Skin epidermis (tissue), 12 donors: ENCODE measurements around the gene ITIH1.

Experiments
- H3K27ac ChIP-seq, 21 experiments: fragments of 200-600 bp; sonication (generic) in 11 of 21; one replicate each; pipeline ENCODE4 v1.5.0; 2020; ENCODE audit warnings: mild to moderate bottlenecking in 3 of 21, inconsistent platforms in 2 of 21, moderate library complexity in 2 of 21
- H3K4me3 ChIP-seq, 7 experiments: fragments of 200-600 bp; sonication (generic) in 2 of 7; one replicate each; pipeline ENCODE4 v1.5.0; 2020; ENCODE audit warnings: inconsistent platforms in 2 of 7, mild to moderate bottlenecking in 2 of 7, moderate library complexity in 1 of 7

The ITIH1 gene

DNA sequence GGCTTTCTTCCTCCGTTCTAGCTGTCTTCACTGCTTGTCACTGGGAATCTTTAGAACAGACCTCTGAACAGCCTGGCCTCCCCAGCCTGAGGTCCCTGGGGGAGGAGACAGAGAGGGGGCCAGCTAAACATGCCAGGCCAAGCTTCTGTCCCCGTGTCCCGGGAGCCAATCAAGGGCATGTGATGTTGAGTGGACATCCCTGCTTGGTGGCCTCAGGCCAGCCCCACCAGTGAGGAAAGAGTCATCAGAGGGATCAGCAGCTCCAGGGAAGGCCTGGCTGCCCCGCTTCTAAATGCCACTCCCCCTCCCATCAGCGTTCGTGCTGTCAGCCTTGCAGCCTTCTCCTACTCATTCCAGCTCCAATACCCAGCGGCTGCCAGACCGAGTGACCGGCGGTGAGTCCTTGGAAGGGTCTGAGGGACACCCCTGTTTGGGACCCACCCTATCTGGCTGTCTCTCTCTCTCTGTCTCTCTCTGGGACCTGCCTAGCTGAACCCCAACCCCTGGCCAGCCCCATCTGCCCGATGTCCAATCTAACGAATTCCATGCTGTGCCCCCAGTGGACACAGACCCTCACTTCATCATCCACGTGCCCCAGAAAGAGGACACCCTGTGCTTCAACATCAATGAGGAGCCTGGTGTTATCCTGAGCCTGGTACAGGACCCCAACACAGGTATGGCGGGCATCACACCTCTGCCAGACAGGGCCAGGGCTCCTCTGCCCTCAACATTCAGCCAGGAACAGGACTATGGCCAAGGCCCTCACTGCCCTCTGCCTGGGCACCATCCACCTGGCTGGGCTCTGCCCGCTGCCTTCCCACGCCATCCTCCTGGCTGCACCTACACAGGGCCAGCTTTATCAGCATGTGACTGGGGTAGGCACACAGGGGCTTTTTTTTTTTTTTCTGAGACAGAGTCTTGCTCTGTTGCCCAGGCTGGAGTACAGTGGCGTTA is 10.6 kb downstream of the ITIH1 start:
- H3K4me3 ChIP-seq, result no peak overlapping the region
- no peak overlapping the region for H3K27ac ChIP-seq

DNA sequence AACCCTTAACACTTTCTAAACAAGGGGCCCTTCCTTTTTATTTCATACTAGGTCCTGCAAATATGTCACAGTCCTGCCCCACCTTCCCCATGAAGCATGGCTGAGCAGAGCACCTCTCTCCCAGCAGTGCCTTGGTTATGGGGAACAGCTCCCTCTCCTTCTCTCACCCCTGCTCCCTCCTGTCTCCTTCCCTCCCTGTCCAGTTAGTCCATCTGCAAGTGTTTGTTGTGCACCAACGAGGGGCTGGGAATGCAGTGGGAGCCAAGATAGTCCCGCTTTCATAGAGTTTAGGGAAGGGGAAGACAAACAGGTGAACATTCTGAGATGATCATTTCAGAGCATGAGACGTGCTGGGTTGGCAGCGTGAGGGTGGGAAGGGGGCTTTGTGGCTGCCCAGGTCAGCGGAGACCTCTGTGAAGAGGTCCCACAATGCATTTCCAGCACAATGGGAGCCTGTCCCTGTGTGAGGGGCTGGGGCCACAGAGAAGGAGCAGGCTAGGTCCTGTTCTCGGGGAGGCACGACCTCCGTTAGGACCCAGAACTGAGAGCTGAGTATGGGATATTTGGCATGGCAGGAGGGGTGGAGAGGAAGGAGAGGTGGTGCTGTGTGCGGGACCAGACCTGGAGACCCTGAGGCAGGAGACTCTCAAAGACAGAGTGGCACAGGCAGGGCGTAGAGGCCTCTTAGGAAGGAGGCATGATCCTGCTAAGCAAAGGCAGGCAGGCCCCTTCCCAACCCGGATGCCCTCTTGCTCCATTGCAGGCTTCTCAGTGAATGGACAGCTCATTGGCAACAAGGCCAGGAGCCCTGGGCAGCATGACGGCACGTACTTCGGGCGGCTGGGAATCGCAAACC is 11.7 kb downstream of the ITIH1 start:
- Histone ChIP-seq H3K4me3 (no peak overlapping the region), H3K27ac (no peak overlapping the region)

DNA sequence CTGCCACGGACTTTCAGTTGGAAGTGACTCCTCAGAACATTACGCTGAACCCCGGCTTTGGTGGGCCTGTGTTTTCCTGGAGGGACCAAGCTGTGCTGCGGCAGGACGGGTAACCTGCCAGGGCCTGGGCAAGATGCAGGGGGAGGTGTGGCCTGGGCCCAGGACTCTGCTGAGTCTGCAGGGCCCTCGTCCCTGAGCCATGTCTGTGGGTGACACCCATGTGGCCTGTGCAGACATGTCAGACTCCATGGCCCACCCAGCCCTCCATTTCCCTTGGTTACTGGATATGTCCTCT is 12.3 kb downstream of the ITIH1 start:
- no peak overlapping the region for H3K4me3 ChIP-seq
- no peak overlapping the region for H3K27ac ChIP-seq

DNA sequence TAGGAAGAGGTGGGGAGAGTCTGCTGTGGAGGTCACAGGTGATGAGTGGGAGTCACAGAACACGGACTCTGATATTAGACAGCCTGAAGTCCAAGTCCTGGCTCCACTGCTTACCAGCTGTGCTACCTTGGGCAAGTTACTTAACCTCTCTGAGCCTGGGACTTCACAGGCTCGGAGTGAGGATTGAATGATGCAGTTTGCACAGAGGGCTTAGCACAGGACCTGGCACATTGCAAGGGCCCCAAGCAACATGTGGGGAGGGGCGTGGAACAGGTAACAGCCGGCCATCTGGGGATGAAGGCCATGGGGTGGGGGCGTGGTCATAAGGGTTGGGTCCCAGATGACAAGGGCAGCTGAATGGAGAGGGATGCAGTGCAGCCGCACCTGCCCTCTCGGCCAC is 12.9 kb downstream of the ITIH1 start:
- Histone ChIP-seq H3K27ac (no peak overlapping the region), H3K4me3 (no peak overlapping the region)

DNA sequence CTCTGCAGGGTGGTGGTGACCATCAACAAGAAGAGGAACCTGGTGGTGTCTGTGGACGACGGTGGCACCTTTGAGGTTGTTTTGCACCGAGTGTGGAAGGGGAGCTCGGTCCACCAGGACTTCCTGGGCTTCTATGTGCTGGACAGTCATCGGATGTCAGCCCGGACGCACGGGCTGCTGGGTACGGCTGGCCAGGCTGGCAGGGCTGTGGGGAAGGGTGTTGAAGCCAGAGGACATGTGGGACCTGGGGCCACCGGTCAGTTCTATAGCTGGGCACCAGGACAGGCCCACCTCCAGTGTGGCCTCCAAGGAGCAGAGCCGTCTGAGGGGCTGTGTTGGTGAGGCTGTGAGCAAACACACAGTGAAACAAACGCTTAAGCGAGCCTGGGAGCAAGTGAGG is 13.3 kb downstream of the ITIH1 start:
- no peak overlapping the region for H3K27ac ChIP-seq
- H3K4me3 ChIP-seq, result no peak overlapping the region

DNA sequence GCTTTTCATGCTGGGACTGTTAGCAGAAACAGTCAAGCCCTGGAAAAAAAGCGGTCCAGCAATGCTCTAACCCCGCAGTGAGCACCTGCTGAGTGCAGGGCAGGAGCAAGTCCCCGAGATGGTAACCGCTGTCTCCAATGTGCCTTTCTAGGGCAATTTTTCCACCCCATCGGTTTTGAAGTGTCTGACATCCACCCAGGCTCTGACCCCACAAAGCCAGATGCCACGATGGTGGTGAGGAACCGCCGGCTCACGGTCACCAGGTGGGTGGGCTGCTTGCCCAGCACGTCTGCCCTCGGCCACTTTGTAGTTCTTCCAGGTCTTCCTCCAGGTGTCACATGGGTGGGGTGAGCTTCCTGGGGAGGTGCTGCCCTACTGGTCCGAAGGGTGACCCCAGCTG is 14.0 kb downstream of the ITIH1 start:
- H3K27ac ChIP-seq, result no peak overlapping the region

DNA sequence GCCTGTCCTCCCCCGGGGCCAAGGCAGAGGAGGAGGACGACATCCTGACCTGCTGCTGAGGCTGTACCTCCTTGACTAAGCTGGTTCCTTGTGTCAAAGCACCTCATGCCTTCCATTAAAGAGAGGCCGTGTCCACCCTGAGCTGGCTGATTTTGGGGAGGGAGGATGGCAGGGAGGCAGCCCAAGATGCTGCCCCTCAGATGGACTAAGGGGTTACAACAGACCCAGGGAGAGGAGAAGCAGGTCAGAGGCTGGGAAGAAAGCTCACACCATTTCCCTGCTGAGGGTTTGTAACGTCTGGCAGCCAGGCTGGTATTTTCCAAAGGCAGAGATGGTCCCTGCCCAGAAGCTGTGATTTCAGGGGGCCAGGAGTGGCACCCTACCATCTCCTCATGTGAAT is 14.5 kb downstream of the ITIH1 start:
- no peak overlapping the region for H3K4me3 ChIP-seq

More for the DNA sequence above, 14.0 kb downstream of the ITIH1 start:
- H3K4me3 ChIP-seq, result no peak overlapping the region

DNA sequence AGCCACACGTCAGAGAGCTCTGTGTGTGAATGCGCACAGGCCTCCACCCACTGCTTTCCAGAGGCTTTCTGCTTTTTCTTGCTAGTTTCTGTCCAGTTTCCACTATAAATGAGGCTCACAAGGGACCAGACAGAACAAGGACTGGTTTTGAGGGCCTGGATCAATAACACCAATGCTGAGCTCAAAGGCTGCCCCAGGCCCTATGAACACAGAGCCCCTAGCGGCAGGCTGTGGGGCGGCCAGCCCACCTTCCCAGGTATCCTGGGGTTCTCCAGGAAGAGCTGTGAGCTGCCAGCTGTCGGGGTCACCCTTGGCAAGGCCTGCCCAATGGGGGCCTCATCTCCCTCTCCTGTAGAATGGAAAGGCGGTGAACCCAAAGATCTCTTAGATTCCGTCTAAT is 15.0 kb downstream of the ITIH1 start:
- no peak overlapping the region for H3K4me3 ChIP-seq
- no peak overlapping the region for H3K27ac ChIP-seq

More for the DNA sequence above, 14.5 kb downstream of the ITIH1 start:
- no peak overlapping the region for H3K27ac ChIP-seq

DNA sequence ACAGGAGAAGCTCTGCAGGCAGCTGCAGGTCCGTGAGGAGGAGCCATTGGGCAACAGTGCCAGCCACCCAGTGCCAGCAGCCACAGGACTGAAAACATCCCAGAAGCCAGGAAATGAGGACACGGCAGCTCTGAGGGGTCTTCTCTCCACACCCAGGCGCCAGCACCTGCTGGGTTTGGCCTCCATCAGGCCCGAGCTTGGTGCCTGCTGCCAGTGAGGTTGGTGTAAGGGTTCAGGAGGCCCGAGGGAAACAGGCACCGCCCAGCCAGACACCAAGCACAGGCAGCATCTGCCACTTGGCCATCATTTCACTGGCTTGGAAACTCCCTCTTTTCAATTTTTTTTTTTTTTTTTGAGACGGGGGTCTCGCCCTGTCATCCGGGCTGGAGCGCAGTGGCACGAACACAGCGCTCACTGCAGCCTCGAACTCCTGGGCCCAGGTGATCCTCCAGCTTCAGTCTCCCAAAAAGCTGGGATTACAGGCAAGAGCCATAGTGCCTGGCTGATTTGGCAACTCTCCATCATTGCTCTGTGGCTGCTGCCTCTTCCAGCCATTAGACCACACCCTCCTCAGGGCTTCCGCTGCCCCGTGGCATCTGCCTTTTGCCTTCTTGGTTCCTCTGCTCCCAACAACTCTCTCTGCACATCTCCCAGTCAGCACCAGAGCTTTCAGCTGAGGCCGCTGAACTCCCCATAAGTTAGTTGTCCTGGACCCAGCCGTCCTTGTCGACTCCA is 15.7 kb downstream of the ITIH1 start:
- H3K4me3 ChIP-seq, result no peak overlapping the region
- no peak overlapping the region for H3K27ac ChIP-seq

DNA sequence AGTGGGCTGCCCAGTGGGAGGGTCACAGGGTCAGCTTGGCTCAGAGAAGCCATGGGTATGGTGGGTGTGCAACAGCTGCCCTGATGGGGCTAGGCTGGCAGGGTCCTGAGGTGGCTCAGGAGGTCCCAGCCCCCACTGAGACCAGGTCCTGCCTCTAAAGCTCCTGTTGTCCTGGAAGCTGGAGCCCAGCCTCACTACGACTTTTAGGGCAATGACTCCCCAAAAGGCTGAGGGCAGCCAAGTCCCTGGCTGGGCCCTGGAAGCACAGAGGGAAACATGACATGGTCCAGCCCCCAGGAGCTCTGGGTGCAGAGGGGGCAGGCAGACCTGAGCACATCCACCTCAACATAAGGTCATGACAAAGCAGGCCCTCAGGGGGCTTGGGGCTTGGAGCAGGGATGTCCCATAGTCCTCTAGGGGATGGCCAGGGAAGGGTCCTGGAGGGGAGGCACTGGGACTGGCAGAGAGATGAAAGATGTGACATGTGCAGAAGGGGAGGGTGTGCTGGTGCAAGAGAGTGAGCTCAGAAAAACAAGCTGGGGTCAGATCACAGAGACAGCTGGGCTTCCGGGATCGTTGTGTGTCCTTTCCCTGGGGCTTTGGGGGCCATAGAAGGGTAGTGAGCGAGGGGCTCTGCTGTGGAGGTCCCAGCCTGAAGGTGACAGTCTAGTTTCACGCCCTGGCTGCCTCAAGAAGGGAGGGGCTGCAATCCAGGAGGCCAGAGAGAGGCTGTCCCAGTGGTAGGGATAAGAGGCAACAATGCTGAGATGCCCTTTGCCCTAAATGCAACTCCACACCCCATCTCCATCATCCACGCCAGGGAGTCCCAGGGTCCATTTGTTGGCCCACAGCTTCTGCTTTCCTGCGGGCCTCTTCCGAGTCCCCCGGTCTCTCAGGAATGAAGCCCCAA is 16.6 kb downstream of the ITIH1 start:
- Histone ChIP-seq H3K27ac (no peak overlapping the region), H3K4me3 (no peak overlapping the region)

DNA sequence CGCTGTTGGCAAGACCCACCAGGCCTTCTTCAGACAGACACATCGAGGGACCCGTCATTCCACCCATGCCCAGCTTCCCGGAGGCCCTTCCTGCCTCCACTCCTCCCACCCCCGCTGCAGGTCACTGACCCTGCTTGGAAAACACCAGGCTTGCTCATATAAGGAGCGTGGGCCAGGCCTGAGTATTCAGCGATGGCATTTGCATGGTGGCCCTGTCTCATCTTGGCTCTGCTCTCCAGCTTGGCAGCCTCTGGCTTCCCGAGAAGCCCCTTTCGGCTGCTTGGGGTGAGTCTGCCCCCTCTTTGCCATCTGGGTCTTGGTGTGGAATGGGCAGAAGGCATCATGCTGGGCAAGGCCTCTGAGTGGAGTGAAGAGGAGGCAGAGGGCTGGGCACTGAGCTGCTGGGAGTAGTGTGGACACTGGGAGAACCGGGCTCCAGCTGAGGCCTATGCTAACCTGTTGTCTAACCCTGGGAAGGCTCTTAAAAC is 17.3 kb downstream of the ITIH1 start, which contains the start of gene ITIH3:
TSS of gene ITIH3 (plus strand) at position 185 of the 488 bp plus-strand sequence. CDS start at position 193, 8 bp downstream.
- H3K27ac ChIP-seq, result no peak within 1 kb of the TSS

DNA sequence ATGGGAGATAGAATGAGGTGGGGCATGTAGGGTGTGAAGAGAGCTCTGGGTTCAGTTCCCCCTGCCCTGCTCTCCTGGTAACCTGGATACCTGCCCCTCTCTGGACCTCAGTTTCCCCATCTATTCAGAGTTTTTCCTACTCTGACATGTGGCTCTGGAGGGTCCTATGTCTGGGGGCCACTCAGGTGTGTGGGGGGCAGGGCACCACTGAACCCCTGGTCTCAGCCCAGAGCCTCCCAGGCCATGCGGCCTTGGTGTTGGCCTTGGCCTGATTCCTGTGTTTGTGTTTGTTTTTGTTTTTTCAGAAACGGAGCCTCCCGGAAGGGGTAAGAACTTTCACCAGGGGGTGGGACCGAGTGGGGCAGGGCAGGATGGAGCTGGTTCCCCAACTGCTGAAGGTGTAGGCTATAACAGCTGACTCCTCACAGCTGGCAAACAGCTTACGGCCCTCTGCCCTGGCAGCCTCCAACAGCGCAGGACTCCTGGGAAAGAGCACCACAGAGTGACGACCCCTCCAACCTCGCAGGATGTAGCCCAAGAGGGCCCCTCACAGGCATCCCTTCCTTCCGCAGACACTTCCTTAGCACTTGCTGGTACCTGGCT is 18.0 kb downstream of the ITIH1 start:
- H3K27ac ChIP-seq, result no peak overlapping the region

More for the DNA sequence above, 17.3 kb downstream of the ITIH1 start, which contains the start of gene ITIH3:
- no peak within 1 kb of the TSS for H3K4me3 ChIP-seq

DNA sequence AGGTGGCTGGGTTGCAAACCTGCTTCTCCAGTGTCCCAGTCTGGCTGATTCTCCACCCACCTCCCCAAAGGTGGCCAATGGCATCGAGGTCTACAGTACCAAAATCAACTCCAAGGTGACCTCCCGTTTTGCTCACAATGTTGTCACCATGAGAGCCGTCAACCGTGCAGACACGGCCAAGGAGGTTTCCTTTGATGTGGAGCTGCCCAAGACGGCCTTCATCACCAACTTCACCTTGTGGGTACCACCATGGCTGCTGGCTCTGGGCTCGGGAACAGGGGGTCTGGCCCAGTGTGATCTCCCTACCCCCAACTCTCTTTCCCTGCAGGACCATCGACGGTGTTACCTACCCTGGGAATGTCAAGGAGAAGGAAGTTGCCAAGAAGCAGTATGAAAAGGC is 19.0 kb downstream of the ITIH1 start:
- H3K27ac ChIP-seq, result no peak overlapping the region
- no peak overlapping the region for H3K4me3 ChIP-seq

More for the DNA sequence above, 18.0 kb downstream of the ITIH1 start:
- H3K4me3 ChIP-seq, result no peak overlapping the region

DNA sequence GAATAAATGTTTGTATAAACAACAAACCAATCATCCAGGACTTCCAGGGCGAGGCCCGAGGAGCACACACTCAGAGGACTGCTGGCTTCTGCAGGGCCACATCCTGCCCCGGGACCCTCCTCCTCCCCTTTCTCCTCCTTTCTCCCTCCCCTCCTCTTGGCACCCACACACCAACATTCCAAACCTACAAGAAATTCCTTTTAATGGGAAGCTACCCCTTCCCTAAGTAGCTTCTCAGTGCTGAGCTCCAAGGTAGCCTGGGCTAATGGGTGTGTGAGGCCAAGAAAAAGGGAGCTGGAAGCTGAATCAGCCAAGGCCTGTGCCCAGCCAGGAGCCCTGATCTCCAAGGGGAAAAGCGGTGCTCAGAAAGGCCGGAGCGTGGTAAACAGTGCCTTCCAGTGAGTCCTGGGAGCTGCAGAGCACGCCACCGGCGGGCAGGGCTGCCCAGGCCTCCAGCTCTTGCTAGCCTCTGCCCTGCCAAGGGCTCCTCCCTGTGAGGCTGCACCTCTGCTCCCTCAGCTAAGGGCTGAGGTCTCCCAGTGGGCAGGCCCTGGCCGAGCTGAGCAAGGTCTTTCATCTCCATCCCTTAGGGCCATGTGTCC is 21.1 kb downstream of the ITIH1 start:
- H3K4me3 ChIP-seq, result no peak overlapping the region
- H3K27ac ChIP-seq, result no peak overlapping the region

DNA sequence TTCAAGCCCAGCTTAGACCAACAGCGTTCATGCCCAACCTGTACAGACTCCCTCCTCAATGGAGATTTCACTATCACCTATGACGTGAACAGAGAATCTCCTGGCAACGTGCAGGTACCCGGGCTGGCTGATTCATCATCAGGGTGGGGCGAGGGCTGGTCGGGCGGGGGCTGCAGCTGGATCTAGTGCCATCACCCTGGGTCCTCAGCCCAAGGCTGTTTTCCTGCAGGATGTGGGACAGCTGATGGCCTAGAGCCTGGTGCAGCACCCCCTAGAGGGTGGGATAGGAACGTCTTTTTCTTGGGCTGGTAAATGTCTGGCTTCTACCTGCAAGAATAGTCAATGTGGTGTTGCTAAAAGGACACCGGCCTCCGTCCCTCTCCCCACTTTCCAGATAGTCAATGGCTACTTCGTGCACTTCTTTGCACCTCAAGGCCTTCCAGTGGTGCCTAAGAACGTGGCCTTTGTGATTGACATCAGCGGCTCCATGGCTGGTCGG is 21.6 kb downstream of the ITIH1 start:
- H3K27ac ChIP-seq, result no peak overlapping the region
- H3K4me3 ChIP-seq, result no peak overlapping the region

DNA sequence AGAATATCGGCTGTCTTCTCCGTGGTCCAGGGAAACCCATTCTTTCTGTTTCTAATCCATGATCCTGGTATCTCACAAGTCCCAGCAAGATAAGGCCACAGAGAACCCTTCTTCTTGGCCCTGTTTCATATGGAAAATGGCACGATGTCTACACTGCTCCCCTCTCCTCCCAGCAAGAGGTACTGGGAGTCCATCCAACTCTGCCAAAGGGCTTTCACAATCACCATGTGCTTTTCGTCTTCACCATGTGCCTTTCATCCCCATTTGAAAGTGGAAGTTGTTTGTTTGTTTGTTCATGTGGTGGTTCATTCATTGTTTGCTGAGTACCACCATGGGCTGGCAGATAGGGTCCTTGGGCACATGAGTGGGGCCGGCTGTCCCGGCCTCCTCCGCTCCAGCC is 22.7 kb downstream of the ITIH1 start:
- H3K4me3 ChIP-seq, result no peak overlapping the region
- no peak overlapping the region for H3K27ac ChIP-seq

DNA sequence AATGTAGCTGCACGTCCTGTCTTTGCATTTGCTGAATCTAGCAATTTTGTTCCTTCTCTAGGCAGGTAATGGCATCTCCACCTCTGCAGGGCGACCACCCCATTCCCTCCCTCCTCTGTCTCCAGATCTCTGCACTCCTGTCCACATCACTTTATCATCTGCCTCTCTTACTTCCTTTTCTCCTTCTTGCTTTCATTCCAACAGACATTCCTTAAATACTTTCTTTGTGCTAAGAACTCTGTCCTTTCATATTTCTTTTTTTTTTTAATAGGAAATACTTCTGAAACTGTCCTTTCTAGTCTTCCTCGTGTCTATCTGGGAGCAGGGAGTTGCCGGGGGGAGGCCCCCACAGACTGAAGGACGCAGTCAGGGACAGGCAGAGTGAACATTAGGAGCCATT is 24.4 kb downstream of the ITIH1 start:
- no peak overlapping the region for H3K4me3 ChIP-seq
- H3K27ac ChIP-seq, result no peak overlapping the region
